Stomach (tissue), 4 donors: ENCODE data around the gene TESK2.

Experiments
- POLR2A ChIP-seq, 4 donors: fragments of 450-650 bp; IDR thresholded peaks; one replicate each; pipeline ENCODE4 v1.6.1; 2016; ENCODE audit warnings: antibody characterized with exemption in 4 of 4, control low read depth in 2 of 4, mild to moderate bottlenecking in 1 of 4, moderate library complexity in 1 of 4
- TF ChIP-seq, protein P1 (sequence below), 7 experiments: fragments of 450-650 bp in 4 of 7; fragments of 200-600 bp in 3 of 7; sonication (generic) in 3 of 7; IDR thresholded peaks; one replicate each; pipeline ENCODE4 v1.5.1; 2016 to 2019; ENCODE audit warnings: antibody characterized with exemption in 7 of 7, control low read depth in 2 of 7, mild to moderate bottlenecking in 1 of 7

DNA sequence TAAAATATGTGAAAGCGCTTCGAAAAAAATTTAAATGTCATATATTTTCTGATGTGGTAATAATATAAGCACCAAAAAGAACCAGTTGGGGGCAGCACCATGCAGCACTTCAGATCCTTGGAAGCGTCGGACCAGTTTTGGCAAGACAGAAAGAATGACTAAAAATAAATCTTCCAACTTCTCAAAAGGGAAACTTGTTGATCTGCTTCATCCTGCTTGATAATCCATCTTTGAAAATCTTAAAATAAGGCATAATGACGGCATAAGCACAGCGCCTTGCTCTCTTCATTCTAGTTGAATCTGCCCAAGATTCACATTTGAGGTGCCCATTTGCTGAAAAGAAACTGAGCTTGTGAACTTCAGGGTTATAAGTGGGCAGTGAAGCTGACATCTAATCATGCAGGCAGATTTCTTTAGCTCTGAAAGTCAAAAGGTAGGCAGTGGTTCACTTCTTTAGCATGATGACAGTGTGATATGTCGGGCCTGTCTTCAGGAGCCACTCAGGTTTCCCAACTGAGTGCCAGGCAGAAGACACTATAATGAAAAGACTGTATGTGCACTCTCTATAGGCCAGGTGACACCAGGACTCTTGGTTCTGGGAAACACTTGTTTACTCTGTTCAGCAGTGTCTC is 131.0 kb downstream of the TESK2 start:
- TF ChIP-seq, protein P1, sequence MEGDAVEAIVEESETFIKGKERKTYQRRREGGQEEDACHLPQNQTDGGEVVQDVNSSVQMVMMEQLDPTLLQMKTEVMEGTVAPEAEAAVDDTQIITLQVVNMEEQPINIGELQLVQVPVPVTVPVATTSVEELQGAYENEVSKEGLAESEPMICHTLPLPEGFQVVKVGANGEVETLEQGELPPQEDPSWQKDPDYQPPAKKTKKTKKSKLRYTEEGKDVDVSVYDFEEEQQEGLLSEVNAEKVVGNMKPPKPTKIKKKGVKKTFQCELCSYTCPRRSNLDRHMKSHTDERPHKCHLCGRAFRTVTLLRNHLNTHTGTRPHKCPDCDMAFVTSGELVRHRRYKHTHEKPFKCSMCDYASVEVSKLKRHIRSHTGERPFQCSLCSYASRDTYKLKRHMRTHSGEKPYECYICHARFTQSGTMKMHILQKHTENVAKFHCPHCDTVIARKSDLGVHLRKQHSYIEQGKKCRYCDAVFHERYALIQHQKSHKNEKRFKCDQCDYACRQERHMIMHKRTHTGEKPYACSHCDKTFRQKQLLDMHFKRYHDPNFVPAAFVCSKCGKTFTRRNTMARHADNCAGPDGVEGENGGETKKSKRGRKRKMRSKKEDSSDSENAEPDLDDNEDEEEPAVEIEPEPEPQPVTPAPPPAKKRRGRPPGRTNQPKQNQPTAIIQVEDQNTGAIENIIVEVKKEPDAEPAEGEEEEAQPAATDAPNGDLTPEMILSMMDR (IDR thresholded peaks at IDR 0.05) = peak in 5 of 7 experiments; percentile 19 to 73 (median 60)
- no peak for TF ChIP-seq POLR2A (IDR thresholded peaks at IDR 0.05)
